ENCODE data around the gene RAB4A.

RAB4A gene

DNA sequence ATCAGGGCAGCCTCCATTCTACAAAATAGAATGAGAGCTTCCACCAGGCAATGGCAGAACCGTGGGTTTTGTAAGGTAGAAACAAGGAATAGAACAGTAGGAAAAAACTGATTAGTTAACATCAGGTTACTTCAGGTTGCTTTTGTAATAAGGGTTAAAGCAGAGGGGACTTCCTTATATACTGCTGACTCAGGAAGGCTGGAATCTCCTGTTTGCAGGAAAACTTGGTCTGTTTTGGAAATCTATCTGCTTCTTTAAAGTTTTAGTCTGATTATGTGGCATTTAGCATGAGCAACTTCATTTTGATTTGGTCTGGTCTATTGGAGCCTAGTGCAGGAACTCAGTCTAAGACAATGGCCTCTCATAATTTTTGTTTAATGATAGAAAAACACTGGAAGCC is 32.7 kb upstream of the RAB4A start:
- no peaks in the 10 kb centered on the region for H3K79me2 ChIP-seq (ENCODE audit: control insufficient read depth, insufficient read depth, low read length)
- H3K79me1 ChIP-seq (ENCODE audit: low read length), result no peaks in the 10 kb centered on the region
- H3K9ac ChIP-seq (ENCODE audit: low read length), result no peak overlapping the region
- no peak overlapping the region for H2BK5ac ChIP-seq (ENCODE audit: low read length)
- no peak overlapping the region for H2BK120ac ChIP-seq (ENCODE audit: low read depth, low read length)
- H3K27ac ChIP-seq (ENCODE audit: low read depth, low read length), result no peak overlapping the region
- H3K18ac ChIP-seq (ENCODE audit: low read length), result no peak overlapping the region
- no peak overlapping the region for H3K56ac ChIP-seq (ENCODE audit: low read length)
- H3K36me3 ChIP-seq (ENCODE audit: control insufficient read depth, insufficient read depth, low read length), result no peaks in the 10 kb centered on the region
- H3K27me3 ChIP-seq (ENCODE audit: insufficient read depth, low read length, poor library complexity), result no peaks in the 10 kb centered on the region
- H3K4ac ChIP-seq (ENCODE audit: low read depth, low read length), result no peak overlapping the region
- DNase-seq, result no peak
- no peak overlapping the region for H3K4me3 ChIP-seq (ENCODE audit: low read length)
- no peaks in the 10 kb centered on the region for H3K4me1 ChIP-seq (ENCODE audit: control insufficient read depth, low read depth, low read length)
- no peak overlapping the region for H2AK5ac ChIP-seq (ENCODE audit: low read length)
- H2BK15ac ChIP-seq (replicated peaks; ENCODE audit: low read depth), result no peak overlapping the region
- H3K4me2 ChIP-seq (ENCODE audit: low read length), result no peak overlapping the region
- no peak overlapping the region for H4K8ac ChIP-seq (ENCODE audit: low read depth, low read length)
- WGBS (ENCODE audit: extremely low coverage, insufficient coverage, low lambda C conversion rate), result no CpG with 5 or more reads among the region's 1 CpG
- H4K5ac ChIP-seq (ENCODE audit: low read length), result no peak overlapping the region
- no peak overlapping the region for H3K23ac ChIP-seq (ENCODE audit: low read length)

GRCh38 chr1:229238674-229239415 is 32.1 kb upstream of the RAB4A start:
- Histone ChIP-seq H3K56ac (ENCODE audit: low read length) (no peak overlapping the region), H3K79me1 (ENCODE audit: low read length) (no peaks in the 10 kb centered on the region), H3K18ac (ENCODE audit: low read length) (no peak overlapping the region), H3K36me3 (ENCODE audit: control insufficient read depth, insufficient read depth, low read length) (no peaks in the 10 kb centered on the region), H3K9ac (ENCODE audit: low read length) (no peak overlapping the region), H4K5ac (ENCODE audit: low read length) (no peak overlapping the region), H2BK15ac (replicated peaks; ENCODE audit: low read depth) (no peak overlapping the region), H4K8ac (ENCODE audit: low read depth, low read length) (no peak overlapping the region), H3K4me1 (ENCODE audit: control insufficient read depth, low read depth, low read length) (no peaks in the 10 kb centered on the region), H3K4me3 (ENCODE audit: low read length) (no peak overlapping the region), H3K27me3 (ENCODE audit: insufficient read depth, low read length, poor library complexity) (no peaks in the 10 kb centered on the region), H3K23ac (ENCODE audit: low read length) (no peak overlapping the region), H2AK5ac (ENCODE audit: low read length) (no peak overlapping the region), H3K4me2 (ENCODE audit: low read length) (no peak overlapping the region), H3K4ac (ENCODE audit: low read depth, low read length) (no peak overlapping the region), H3K27ac (ENCODE audit: low read depth, low read length) (no peak overlapping the region), H2BK120ac (ENCODE audit: low read depth, low read length) (no peak overlapping the region), H3K79me2 (ENCODE audit: control insufficient read depth, insufficient read depth, low read length) (no peaks in the 10 kb centered on the region), H2BK5ac (ENCODE audit: low read length) (no peak overlapping the region)
- no peak for DNase-seq
- WGBS (ENCODE audit: extremely low coverage, insufficient coverage, low lambda C conversion rate), result no CpG with 5 or more reads among the region's 6 CpGs

DNA sequence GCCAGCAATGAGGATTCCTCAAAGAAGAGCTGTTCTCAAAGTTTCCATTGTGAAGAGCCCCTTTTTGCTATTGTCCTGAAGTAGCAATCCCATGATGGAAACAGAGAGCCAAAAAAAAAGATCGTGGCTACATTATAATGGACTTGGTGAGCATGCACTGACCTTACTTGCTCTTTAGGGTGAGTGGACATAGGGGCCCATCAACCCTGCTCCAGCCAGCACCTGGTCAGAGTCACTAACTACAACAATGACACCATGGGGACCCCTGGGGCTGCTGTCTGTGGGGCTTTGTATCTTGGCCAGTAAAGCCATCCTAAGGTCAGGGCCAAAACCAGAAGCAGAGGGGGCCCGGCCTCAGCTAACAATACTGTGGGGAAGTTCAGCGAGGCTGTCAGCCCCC is 30.4 kb upstream of the RAB4A start:
- H4K8ac ChIP-seq (ENCODE audit: low read depth, low read length), result no peak overlapping the region
- no peak overlapping the region for H3K56ac ChIP-seq (ENCODE audit: low read length)
- H2BK120ac ChIP-seq (ENCODE audit: low read depth, low read length), result no peak overlapping the region
- no peak overlapping the region for H3K4ac ChIP-seq (ENCODE audit: low read depth, low read length)
- no peak overlapping the region for H2BK15ac ChIP-seq (replicated peaks; ENCODE audit: low read depth)
- H2BK5ac ChIP-seq (ENCODE audit: low read length), result no peak overlapping the region
- H3K23ac ChIP-seq (ENCODE audit: low read length), result no peak overlapping the region
- no peak overlapping the region for H3K4me3 ChIP-seq (ENCODE audit: low read length)
- no peaks in the 10 kb centered on the region for H3K79me2 ChIP-seq (ENCODE audit: control insufficient read depth, insufficient read depth, low read length)
- H2AK5ac ChIP-seq (ENCODE audit: low read length), result no peak overlapping the region
- no peak overlapping the region for H4K5ac ChIP-seq (ENCODE audit: low read length)
- H3K4me1 ChIP-seq (ENCODE audit: control insufficient read depth, low read depth, low read length), result no peaks in the 10 kb centered on the region
- no peaks in the 10 kb centered on the region for H3K27me3 ChIP-seq (ENCODE audit: insufficient read depth, low read length, poor library complexity)
- H3K9ac ChIP-seq (ENCODE audit: low read length), result no peak overlapping the region
- no peak overlapping the region for H3K27ac ChIP-seq (ENCODE audit: low read depth, low read length)
- H3K4me2 ChIP-seq (ENCODE audit: low read length), result no peak overlapping the region
- H3K79me1 ChIP-seq (ENCODE audit: low read length), result no peaks in the 10 kb centered on the region
- no CpG with 5 or more reads among the region's 3 CpGs for WGBS (ENCODE audit: extremely low coverage, insufficient coverage, low lambda C conversion rate)
- H3K36me3 ChIP-seq (ENCODE audit: control insufficient read depth, insufficient read depth, low read length), result no peaks in the 10 kb centered on the region
- no peak overlapping the region for H3K18ac ChIP-seq (ENCODE audit: low read length)
- DNase-seq, result no peak

- no CpG with 5 or more reads among the region's 4 CpGs for WGBS (ENCODE audit: extremely low coverage, insufficient coverage, low lambda C conversion rate)
- Histone ChIP-seq H3K4me2 (ENCODE audit: low read length) (no peak overlapping the region), H3K9ac (ENCODE audit: low read length) (no peak overlapping the region), H3K56ac (ENCODE audit: low read length) (no peak overlapping the region), H3K27ac (ENCODE audit: low read depth, low read length) (no peak overlapping the region), H3K4me3 (ENCODE audit: low read length) (no peak overlapping the region), H3K23ac (ENCODE audit: low read length) (no peak overlapping the region), H2BK120ac (ENCODE audit: low read depth, low read length) (no peak overlapping the region), H3K4me1 (ENCODE audit: control insufficient read depth, low read depth, low read length) (no peaks in the 10 kb centered on the region), H3K4ac (ENCODE audit: low read depth, low read length) (no peak overlapping the region), H2BK15ac (replicated peaks; ENCODE audit: low read depth) (no peak overlapping the region), H2AK5ac (ENCODE audit: low read length) (no peak overlapping the region), H2BK5ac (ENCODE audit: low read length) (no peak overlapping the region), H3K36me3 (ENCODE audit: control insufficient read depth, insufficient read depth, low read length) (no peaks in the 10 kb centered on the region), H4K5ac (ENCODE audit: low read length) (no peak overlapping the region), H3K79me1 (ENCODE audit: low read length) (no peaks in the 10 kb centered on the region), H4K8ac (ENCODE audit: low read depth, low read length) (no peak overlapping the region), H3K18ac (ENCODE audit: low read length) (no peak overlapping the region), H3K27me3 (ENCODE audit: insufficient read depth, low read length, poor library complexity) (no peaks in the 10 kb centered on the region), H3K79me2 (ENCODE audit: control insufficient read depth, insufficient read depth, low read length) (no peaks in the 10 kb centered on the region)
- no peak for DNase-seq
Observed at GRCh38 chr1:229241390-229241789, 29.5 kb upstream of the RAB4A start.

GRCh38 chr1:229243638-229244037 is 27.3 kb upstream of the RAB4A start:
- Histone ChIP-seq H3K4ac (ENCODE audit: low read depth, low read length) (no peak overlapping the region), H3K36me3 (ENCODE audit: control insufficient read depth, insufficient read depth, low read length) (no peaks in the 10 kb centered on the region), H2BK120ac (ENCODE audit: low read depth, low read length) (no peak overlapping the region), H3K4me1 (ENCODE audit: control insufficient read depth, low read depth, low read length) (no peaks in the 10 kb centered on the region), H3K9ac (ENCODE audit: low read length) (no peak overlapping the region), H3K79me2 (ENCODE audit: control insufficient read depth, insufficient read depth, low read length) (no peaks in the 10 kb centered on the region), H3K56ac (ENCODE audit: low read length) (no peak overlapping the region), H3K79me1 (ENCODE audit: low read length) (no peaks in the 10 kb centered on the region), H2BK15ac (replicated peaks; ENCODE audit: low read depth) (no peak overlapping the region), H3K18ac (ENCODE audit: low read length) (no peak overlapping the region), H3K4me3 (ENCODE audit: low read length) (no peak overlapping the region), H3K23ac (ENCODE audit: low read length) (no peak overlapping the region), H3K27ac (ENCODE audit: low read depth, low read length) (no peak overlapping the region), H4K8ac (ENCODE audit: low read depth, low read length) (no peak overlapping the region), H3K27me3 (ENCODE audit: insufficient read depth, low read length, poor library complexity) (no peaks in the 10 kb centered on the region), H3K4me2 (ENCODE audit: low read length) (no peak overlapping the region), H4K5ac (ENCODE audit: low read length) (no peak overlapping the region), H2BK5ac (ENCODE audit: low read length) (no peak overlapping the region), H2AK5ac (ENCODE audit: low read length) (no peak overlapping the region)
- WGBS (ENCODE audit: extremely low coverage, insufficient coverage, low lambda C conversion rate), result no CpG with 5 or more reads among the region's 4 CpGs
- DNase-seq, result no peak

- Histone ChIP-seq H2BK5ac (ENCODE audit: low read length) (no peak overlapping the region), H3K4ac (ENCODE audit: low read depth, low read length) (no peak overlapping the region)
Observed at GRCh38 chr1:229244091-229244490, 26.8 kb upstream of the RAB4A start.

More at GRCh38 chr1:229244091-229244490, 26.8 kb upstream of the RAB4A start:
- no CpG with 5 or more reads among the region's 3 CpGs for WGBS (ENCODE audit: extremely low coverage, insufficient coverage, low lambda C conversion rate)
- Histone ChIP-seq H3K4me1 (ENCODE audit: control insufficient read depth, low read depth, low read length) (no peaks in the 10 kb centered on the region), H3K18ac (ENCODE audit: low read length) (no peak overlapping the region), H3K79me2 (ENCODE audit: control insufficient read depth, insufficient read depth, low read length) (no peaks in the 10 kb centered on the region), H3K9ac (ENCODE audit: low read length) (no peak overlapping the region), H2AK5ac (ENCODE audit: low read length) (no peak overlapping the region), H3K23ac (ENCODE audit: low read length) (no peak overlapping the region), H3K36me3 (ENCODE audit: control insufficient read depth, insufficient read depth, low read length) (no peaks in the 10 kb centered on the region), H4K8ac (ENCODE audit: low read depth, low read length) (no peak overlapping the region), H4K5ac (ENCODE audit: low read length) (no peak overlapping the region), H3K56ac (ENCODE audit: low read length) (no peak overlapping the region), H3K4me2 (ENCODE audit: low read length) (no peak overlapping the region), H3K4me3 (ENCODE audit: low read length) (no peak overlapping the region), H3K27ac (ENCODE audit: low read depth, low read length) (no peak overlapping the region), H2BK120ac (ENCODE audit: low read depth, low read length) (no peak overlapping the region), H2BK15ac (replicated peaks; ENCODE audit: low read depth) (no peak overlapping the region), H3K27me3 (ENCODE audit: insufficient read depth, low read length, poor library complexity) (no peaks in the 10 kb centered on the region), H3K79me1 (ENCODE audit: low read length) (no peaks in the 10 kb centered on the region)
- DNase-seq, result no peak

All from mesendoderm (in vitro differentiated cells).